Kidney glomerular epithelial cell (primary cell): ENCODE measurements around the gene TRABD2B.
A peak's percentile ranks its signal among the peaks of the same experiment; 100 is the strongest.

Experiments
- DNase-seq: peaks from one replicate; lab custom pipeline; 2025; lab: John Stamatoyannopoulos, UW

TRABD2B gene

DNA sequence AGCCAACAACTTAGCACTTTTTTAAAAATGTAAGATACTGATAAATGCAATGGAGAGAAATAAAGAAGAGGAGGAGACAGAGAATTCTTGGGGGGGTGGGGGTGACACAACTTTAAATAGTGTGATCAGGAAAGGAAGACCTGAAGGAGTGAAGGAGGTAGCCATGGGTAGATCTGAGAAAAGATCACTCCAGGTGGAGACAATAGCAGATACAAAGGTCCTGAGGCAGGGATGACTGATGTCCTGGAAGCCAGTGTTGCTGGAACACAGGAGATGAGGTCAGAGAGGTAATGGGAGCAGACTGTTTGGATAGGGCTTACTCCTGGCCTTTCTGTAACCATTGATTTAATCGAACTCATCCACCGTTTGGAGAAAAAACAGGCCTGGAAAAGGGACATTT, 24.6 kb upstream of the TRABD2B start:
- no peak for DNase-seq

DNA sequence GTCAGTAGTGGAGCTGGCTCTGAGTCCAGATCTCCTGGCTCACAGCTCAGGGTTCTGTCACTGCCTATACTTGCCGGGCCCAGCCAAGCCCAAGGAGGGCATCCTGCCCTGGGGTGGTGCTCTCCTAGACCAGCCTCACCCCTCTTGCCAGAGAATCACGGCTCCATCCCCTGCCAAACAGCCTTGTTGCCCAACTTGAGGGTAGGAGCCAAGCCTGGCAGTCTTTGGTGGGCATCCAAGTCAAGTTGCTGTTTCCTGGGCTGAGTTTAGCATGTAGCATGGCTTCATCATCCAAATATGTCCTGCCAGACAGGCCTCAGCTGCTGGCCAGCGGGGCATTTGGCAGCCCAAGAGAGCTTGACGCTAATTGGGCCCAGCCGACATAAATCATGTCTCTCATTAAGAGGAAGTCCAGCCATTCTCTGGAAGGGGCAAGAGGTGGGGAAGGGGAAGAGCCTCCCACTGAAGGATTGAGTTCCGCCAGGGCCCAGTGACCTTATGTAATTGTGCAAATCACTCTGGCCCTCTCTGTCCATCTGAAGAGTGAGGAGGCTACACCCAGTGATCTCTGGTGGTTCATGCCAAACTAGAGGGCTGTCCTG, 22.6 kb upstream of the TRABD2B start:
- DNase-seq: no peak

DNA sequence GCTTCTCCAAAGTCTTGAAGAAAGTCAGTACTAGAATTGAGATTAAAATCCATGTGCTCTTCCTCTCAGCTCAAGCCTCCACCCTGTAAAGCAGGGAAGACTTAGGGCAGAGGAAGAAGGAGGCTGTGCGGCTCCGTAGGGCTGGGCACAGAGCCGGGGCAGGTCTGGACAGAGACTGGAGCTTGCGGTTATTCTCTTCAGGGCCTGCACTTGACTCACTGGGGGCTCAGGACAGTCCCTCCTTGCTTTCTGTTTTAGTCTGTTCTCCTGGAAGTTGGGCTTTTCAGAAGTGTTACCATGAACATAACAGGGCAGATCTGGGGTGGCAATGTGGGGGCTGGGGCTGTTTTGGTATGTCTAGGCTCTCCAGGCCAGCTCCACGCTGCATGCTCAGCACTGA, 21.6 kb upstream of the TRABD2B start:
- no peak for DNase-seq

DNA sequence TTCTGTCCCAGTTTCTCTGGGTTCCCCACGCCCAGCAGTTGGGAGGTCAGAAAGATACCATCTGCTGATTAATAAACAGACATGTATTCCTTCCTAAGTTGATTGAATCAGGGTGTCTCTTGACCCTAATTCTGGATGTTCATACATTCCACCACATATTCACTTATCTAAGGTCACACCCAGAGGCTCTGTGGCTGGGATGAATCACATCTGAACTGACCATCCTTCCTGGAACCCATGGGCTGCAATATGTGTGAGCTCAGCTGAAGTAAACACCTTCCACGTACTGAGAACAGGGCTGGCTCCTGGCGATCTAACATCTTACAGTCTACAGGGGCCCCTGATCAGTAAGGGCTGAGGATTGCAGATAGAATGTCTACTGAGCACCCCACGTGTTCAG, 20.5 kb upstream of the TRABD2B start:
- DNase-seq: peak; percentile 25

DNA sequence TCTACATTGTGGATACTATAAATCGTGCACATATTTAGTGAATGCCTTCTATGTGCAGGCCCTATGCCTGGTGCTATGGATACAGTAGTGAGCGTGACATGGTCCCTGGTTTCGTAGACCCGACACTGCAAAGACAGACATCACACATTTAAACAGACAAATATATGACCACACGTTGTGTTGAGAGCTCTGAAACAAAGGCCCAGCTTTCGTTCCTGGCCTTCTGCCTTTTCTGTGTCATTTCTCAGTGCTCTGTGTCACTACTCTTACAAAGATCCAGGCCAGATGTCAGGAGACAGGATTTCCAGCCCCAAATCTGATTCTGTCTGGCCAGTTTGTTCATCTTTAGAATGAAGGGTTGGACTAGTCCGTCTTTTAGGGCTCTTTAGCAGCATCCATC, 19.3 kb upstream of the TRABD2B start:
- no peak for DNase-seq

DNA sequence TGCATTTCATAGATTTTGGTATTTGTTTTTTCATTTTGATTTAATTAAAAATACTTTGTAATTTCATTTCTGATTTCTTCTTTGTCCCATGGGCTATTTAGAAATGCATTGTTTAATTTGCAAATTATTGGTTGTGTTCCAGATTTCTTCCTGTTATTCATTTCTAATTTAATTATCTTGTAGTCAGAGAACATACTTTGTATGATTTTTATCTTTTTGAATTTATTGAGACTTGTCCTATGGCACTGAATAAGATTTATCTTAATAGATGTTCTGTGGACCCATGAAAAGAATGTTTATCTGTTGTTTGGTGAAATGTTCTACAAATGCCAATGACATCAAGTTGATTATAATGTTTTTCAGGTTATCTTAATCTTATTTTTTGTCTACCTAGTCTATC, 16.1 kb upstream of the TRABD2B start:
- no peak for DNase-seq

DNA sequence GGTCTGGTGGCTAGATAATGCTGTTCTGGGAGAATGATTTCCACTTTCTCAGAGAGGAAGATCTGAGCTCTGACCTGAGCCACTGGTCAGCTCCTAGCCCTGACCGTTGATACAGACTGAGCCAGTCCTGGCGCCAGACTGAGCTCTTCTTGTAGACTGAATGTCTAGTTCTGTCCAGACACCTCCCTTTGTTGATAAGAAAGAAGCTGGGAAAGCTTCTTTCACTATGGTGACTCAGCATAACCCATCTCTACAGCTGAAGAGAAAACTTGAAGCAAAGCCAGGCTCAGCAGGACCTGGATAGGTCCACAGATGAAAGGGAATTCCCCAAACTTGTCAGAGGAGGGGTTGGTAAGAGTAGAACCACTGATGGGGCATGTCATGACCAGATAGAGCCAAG, 9.9 kb upstream of the TRABD2B start:
- DNase-seq: peak; percentile 79

DNA sequence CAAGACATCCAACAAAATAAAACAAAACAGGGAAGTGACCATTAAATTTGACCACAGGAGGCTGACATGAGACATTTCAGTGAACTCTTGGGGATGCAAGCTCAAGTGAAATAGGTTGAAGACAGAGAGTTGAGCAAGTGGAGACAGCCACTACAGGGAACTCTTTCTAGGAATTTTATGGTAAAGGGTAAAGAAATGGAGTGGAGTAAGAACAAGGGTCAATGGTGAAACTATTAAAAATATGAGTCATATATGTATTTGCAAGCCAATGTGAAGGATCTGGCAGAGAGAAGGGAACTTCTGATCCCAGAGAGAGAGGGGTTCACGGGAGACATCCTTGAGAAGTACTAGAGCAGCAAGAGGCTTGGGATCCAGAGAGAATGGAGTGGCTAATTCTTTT, 9.1 kb upstream of the TRABD2B start:
- DNase-seq: no peak

DNA sequence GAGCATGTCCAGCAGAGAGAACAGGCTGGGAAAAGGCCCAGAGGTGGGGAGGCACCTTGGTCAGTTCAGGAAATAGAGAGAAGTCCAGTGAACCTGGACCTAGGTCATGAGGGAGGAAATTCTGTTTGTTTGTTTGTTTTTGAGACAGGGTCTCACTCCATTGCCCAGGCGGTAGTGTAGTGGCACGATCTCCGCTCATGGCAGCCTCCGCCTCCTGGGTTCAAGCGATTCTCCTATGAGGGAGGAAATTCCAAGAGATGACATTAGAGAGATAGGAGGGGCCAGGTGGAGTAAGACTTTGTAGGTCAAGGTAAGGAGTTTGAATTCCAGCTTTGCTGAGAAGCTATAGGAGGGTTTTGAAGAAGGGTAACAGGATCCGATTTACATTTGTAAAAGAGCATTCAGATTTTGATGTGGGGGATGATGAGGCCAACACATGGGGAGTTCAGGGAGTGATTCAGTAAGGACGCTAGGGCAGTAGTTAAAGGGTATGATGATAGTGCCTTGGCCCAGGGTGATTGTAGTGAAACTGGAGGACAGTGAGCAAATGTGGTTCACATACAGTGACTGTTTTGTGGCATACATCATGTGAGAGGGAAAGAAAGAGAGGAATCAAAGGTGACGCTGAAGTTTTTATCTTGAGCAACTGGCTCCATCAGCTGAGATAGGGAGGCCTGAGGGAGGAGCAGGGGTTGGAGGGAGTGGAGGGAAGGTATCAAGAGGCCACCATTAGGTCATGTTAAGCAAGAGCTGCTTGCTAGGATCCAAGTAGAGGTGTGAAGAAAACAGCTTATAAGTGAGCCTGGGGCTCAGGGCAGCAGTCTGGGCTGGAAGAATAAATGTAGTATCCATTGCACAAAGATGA, 8.3 kb upstream of the TRABD2B start:
- no peak for DNase-seq

DNA sequence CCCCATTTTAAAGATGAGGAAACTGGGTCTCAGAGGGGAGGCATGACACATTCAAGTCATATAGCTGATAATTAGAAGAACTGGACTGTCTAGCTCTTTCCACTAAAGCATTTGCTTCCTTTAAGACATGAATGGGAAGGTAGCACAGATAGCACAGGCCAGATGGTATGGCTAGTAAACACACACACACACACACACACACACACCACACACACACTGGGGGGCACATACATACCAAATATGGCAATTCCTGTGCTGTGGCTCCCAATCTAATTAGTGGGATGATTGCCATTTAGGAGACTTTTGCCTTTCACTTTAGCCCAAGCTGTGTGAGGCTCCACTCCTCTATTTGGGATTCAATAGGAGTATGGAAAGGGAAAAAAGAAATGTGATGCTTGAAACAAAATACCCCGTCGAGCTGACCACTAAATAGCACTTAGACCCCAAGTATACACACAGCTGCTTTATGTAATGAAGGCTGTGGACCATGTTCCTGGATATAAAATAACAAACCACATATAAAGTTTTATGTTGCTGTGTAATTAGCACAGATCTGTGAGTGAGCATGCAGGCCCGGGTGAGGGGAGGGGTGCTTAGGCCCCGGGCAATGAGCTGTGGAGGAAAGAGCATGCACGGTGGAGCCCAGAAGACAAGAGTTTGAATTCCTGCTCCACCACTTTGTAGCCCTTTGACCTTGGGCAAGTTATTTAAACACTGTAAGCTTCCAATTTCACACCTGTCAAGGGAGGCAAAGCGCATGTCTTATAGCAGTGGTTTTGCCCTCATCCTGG, 6.8 kb upstream of the TRABD2B start:
- DNase-seq: peak; percentile 65

DNA sequence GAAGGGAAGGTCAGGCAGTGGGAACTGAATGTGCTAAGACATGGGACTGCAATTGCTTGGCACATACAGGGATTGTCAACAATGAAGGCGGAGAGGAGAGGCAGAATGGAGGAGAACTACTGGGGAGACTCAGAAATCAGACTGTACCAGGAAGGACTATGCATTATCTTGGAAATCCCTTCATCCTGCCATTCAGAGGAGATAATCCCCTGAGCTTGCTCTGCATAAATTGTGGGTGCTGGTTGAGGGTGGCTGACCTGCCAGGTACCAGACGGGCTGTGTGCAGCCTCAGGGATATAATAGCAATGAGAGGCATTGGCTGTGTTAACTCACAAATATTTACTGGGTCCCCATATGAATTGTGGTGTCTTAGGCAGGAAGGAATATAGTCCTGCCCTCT, 5.0 kb upstream of the TRABD2B start:
- DNase-seq: no peak

DNA sequence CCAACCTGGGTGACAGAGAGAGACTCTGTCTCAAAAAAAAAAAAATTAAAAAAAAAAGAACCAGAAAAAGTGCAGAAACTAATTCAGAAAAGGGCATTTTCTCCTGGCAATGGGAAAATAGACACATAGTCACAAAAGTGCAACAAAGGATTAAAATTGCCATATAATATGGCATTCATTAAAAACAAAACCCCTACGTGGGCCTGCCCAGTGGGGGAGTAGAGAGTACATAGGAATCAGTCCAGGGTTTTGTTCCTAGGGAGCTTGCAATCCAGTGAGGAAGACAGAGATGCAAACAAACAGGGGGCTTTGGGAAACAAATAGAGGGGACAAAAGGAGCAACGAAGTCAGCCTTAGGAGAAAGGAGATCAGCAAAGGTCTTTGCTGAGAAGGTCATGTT, 4.5 kb upstream of the TRABD2B start:
- DNase-seq: no peak

DNA sequence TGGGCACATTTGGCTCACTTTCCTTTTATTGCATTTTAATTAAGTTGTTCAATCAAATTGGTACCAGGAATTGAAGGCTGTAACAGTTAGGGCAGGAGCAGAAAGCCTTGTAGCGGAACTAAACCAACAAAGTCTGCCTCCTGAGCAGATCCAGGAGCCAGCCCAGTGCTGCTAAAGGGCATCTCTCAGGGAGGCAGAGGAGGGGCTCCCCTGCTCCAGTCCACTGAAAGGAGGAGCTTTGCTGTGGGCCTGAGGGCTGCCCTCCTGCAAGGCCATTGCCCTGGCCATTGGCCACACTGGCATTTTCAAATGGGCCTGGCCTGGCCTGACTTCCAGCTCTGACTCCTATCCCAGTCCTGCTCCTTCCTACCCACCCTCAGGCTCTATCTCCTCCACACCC, 3.7 kb upstream of the TRABD2B start:
- peak; percentile 51 for DNase-seq

DNA sequence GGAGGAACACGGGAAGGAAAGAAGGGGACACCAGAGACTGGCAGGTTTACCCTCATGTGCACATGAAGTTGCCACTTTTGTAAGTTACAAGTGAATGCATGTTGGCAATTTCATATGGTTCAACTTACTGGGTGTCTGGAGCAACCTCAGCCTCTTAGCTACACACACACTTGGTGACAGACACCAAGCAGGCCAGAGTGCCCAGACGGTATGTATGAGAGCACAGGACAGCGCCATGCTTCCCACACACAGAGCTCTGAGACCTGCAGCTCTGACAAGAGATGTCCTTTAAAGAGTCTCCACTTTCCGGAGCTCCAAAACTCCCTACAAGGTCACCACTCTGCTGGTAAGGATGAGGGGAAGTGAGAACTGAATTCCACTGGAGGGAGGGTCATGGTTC, 1.9 kb upstream of the TRABD2B start:
- DNase-seq: no peak

DNA sequence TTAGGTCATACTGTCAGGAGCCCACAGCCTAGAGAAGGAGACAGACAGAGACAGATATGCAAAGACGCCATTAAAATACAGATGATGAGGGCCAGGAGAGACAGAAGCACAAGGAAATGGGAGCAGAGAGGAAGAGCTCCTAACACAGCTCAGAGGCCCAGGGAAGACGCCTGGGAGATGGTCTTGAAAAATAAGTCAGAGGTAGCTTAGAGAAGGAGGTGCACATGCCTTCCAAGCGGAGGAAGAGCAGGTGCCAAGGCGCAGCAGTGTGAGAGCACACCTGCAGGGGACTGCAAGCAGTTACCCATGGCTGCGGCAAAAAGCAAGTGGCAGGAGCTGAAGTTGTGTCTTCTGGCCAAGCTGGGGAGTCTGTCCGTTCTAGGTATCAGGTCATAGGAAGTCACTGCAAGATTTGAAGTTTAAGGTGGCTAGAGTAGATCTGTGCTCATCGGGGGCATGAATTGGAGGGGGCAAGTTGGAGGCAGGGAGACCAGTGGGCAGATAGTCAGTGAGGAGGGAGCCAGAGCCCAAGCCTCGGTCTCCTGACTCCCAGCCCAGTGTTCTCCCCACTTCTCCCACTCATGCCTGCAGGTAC, 1.3 kb upstream of the TRABD2B start:
- DNase-seq: no peak

DNA sequence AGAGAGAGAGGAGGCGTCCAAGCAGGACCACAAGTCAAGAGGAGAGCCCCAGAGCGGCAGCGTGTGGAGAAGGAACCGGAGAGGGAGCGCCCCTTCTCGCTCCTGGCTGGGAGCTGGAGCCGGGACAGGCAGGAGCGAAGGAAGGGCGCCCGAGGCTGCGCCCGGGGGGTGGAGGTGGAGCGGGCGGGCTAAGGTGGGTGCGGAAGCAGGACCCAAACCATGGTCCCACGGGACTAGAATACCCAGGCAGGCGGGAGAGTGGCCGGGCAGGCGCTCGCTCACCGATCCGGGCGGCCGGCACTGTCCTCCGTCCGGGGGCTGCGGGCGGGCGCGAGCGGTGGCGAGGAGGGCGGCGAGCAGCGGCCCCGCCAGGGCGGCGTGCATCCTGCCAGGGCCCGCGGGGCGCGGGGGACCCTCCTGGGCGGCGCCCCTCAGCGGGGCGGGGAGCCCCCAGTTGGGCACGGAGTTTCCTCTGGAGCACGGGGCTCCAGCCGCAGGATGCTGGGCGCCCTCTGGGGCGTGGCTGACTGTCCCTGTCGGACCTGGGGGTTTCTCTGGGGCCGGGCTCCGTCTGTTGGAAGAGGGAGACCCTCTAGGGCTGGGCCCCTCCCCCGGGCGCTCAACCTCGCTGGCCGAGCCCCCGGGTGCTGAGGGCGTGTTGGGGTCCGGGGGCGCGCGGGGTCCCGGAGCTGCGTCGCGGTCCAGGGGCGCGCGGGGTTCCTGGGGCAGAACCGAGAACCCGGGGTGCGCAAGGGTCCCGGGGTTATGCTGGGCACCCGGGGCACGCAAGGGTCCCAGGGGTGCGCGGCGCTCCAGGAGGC, 569 bp downstream of the TRABD2B start:
- DNase-seq: no peak

DNA sequence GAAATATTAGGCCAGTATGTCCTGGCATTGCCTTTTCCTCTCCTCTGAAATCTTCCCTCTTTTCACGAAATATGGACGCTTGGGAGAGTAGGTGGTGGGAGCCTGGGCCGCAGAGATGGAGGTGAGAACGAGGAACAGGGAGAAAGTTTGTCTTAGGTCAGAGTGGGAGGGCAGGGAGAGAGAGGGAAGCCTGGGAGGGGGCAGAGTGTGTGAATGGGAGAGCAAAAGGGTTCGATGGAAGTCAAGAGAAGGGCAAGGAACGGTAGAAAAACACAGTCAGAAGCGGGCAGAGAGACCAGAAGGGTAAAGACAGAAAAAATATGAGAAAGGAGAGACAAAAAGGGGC, 1.2 kb downstream of the TRABD2B start:
- DNase-seq: peak; percentile 28

DNA sequence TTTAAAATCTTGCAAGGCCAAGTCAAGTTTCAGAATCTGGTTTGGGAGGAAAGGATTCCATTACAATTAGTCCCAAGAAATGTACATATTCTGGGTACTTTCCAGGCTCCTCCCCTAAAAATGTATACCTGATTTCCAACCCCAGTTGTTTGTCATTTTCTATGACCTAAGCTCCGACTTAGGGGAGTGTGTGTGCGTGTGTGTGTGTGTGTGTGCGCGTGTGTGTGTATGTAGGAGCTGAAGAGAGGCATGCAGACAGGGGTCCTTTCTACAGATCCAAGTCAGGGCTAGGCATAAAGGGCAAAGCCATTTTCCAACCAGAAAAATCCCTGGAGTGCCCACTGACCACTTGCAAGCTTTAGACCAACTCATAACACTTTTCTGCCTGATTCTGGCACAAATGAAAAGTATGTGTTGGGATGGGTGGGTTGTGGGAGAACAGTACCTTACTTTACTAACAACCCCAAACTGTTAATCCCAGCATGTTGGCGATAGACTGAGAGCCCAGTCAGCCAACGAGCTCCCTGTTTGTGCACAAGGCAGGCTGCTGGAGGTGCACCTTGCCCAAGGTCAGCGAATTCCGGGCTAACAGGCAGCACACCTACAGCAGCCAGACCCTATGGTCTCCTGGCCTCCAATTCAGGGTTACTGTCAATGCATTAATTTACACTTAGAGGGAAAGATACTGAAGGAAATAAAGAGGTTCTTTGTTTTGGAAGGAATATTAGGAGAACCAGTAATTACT, 1.7 kb downstream of the TRABD2B start:
- DNase-seq: no peak

DNA sequence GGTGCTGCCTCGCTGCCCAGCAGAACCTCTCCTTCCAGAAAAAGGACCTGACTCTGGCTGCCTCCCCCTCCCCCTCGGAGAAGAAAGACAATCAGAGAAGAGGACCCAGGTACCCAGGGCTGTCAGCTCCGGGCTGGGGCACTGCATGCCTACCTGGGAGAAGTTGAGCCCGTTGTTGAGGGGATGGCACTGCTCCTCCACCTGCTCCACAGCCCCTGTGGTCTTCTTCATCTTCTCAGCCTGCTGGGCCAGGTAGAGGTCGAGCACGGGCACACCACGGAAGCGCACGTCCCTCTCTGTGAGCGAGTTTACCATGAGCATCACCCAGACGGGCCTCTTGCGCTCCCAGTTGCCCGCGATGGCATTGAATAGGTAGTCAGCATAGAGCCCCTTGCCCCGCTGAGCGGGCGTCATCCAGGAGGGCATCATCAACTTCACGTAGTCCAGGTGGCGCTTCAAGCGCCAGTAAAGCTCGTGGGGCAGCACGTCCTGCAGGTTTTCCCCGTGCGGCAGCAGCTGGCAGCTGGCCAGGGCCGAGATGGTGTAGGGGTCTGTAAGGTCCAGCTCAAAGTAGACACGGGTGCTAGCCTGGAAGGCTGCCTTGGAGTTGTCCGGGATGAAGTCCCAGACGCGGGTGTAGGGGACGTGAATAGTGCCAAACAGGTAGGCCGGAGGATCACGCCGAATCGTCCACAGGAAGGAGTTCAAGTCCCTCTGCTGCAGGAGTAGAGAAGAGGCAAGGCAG, 3.1 kb downstream of the TRABD2B start:
- DNase-seq: no peak

DNA sequence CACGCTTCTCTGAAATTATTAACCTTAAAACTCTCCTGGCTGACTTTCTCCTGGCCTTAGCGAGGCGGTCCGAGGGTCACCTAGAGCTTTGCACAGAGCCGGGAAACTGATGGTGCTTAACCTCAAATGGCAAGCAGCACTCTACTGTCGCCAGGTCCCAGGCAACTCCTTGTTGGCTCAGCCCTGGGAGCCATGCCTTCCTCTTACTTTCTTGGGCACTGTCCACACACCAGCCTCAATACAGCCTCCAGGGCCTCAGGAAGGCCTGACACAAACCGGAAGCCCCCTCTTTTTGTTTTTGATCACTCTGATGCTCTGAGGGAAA, 3.8 kb downstream of the TRABD2B start:
- DNase-seq: no peak
